GM10266 (cell line): ENCODE results near the gene MFN2.

ENCODE experiments used
- DNase-seq: peaks from one replicate; pipeline ENCODE4 v3.0.0; 2012; ENCODE audit errors: extremely low spot score
- TF ChIP-seq, protein P1 (sequence below): IDR thresholded peaks from 2 replicates; pipeline ENCODE4 v1.5.1; 2012; ENCODE audit warnings: mild to moderate bottlenecking, low read depth; ENCODE audit not compliant: control insufficient read depth, insufficient read depth; ENCODE audit errors: missing control alignments

MFN2 gene

DNA sequence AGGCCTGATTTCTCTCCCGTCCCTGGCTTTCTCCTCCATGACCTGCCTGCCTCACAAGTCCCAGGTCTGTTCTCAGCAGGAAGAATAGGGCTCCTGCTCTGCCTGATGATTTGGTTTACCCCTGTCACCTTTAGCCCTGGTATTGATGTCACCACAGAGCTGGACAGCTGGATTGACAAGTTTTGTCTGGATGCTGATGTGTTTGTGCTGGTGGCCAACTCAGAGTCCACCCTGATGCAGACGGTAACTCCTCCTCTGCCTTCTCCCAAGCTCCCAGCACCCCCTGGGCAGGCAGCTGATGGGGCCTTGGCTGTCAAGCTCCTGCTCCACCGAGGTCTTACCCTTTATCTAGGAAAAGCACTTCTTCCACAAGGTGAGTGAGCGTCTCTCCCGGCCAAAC lies 18.4 kb downstream of the MFN2 start:
- TF ChIP-seq, protein P1, sequence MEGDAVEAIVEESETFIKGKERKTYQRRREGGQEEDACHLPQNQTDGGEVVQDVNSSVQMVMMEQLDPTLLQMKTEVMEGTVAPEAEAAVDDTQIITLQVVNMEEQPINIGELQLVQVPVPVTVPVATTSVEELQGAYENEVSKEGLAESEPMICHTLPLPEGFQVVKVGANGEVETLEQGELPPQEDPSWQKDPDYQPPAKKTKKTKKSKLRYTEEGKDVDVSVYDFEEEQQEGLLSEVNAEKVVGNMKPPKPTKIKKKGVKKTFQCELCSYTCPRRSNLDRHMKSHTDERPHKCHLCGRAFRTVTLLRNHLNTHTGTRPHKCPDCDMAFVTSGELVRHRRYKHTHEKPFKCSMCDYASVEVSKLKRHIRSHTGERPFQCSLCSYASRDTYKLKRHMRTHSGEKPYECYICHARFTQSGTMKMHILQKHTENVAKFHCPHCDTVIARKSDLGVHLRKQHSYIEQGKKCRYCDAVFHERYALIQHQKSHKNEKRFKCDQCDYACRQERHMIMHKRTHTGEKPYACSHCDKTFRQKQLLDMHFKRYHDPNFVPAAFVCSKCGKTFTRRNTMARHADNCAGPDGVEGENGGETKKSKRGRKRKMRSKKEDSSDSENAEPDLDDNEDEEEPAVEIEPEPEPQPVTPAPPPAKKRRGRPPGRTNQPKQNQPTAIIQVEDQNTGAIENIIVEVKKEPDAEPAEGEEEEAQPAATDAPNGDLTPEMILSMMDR: no peak
- no peak for DNase-seq

DNA sequence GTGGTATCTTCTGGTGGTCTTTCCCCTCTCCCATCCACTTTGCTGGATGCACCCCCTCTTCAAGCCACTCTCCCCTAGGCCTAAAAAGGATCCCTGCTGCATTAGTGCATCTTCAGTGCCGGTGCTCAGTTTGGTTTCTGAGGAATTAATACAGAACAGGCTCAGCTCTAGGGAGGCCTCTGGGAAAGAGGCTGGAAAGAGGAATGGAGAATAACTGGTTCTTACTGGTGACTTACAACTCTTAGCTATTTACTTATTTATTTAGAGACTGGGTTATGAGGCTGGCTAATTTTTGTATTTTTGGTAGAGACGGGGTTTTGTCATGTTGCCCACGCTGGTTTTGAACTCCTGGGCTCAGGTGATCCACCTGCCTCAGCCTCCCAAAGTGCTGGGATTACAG lies 19.0 kb downstream of the MFN2 start:
- DNase-seq: no peak
- TF ChIP-seq, protein P1: no peak

DNA sequence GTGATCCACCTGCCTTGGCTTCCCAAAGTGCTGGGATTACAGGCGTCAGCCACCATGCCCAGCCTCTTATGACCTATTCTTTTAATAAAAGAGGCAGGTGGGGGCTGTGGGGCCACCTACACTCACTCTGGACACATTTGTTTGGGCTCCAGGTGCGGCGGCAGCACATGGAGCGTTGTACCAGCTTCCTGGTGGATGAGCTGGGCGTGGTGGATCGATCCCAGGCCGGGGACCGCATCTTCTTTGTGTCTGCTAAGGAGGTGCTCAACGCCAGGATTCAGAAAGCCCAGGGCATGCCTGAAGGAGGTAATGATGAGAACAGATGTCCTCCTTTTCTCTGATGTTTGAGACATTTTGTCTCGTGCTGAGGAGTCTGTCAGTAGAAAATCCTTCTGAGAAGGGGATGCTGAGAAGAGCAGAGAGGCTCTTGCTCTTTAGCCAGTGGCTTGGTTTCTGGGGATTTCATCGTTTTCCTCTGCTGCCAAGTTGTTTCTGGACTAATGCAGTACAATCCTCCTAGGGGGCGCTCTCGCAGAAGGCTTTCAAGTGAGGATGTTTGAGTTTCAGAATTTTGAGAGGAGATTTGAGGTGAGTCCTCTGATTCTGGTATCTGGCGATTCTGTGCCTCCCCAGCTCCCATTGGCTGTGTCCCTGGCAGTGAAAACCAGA lies 21.1 kb downstream of the MFN2 start:
- TF ChIP-seq, protein P1: peak; percentile 62
- DNase-seq: no peak

DNA sequence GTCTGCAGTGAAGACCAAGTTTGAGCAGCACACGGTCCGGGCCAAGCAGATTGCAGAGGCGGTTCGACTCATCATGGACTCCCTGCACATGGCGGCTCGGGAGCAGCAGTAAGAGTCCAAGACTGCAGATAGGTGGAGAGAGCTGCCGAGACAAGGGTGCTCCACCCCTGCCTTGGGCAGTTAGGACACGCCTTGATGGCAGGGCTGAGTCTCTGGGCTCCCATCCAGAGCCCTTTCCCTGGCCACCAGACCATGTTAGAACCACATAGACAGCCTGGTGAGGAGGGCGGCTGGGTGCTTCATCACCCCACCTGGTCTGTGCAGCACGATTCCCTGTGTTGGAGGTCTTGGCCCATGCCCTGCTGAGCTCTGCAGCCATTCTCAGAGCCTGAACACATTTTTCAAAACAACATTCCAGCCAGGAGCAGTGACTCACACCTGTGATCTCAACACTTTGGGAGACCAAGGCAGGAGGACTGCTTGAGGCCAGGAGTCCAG lies 21.8 kb downstream of the MFN2 start:
- DNase-seq: no peak
- TF ChIP-seq, protein P1: no peak

DNA sequence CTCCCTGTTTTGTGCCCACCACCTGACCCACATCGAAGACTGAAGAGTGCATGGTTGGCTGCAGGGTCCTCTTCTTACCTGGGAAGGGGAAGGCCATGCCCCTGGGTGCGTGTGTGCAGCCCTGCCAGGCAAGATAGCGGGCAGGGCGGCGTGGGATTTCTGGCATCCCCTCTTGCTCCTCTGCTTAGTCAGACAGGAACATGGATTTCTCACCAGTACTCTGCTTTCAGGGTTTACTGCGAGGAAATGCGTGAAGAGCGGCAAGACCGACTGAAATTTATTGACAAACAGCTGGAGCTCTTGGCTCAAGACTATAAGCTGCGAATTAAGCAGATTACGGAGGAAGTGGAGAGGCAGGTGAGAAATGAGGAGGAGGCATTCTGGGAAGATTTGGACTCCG lies 23.5 kb downstream of the MFN2 start:
- no peak for DNase-seq
- TF ChIP-seq, protein P1: no peak

DNA sequence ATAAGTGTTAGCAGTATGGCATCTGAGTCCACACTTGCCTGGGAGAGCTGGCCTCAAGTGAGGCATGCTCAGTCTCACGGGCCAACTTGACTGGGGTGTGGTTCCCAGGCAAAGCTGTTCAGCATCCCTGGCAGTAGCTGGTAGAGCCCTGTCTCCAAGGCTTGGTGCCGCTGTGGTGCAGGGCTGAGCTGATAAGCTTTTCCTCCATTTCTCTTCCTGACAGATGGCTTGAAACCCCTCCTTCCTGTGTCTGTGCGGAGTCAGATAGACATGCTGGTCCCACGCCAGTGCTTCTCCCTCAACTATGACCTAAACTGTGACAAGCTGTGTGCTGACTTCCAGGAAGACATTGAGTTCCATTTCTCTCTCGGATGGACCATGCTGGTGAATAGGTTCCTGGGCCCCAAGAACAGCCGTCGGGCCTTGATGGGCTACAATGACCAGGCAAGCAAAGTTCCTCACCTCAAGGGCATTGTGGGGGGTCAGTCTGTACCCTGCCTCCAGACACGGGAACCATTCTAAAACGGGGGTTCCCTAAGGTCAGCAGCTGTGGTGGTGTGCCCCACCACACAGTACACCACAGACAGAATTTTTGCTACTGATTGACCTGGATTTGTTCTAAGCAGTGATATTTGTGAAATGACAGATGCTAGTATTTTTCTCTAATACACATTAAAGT lies 25.4 kb downstream of the MFN2 start:
- DNase-seq: no peak
- TF ChIP-seq, protein P1: no peak
